ENCODE results near the gene NT5C1A.

DNA sequence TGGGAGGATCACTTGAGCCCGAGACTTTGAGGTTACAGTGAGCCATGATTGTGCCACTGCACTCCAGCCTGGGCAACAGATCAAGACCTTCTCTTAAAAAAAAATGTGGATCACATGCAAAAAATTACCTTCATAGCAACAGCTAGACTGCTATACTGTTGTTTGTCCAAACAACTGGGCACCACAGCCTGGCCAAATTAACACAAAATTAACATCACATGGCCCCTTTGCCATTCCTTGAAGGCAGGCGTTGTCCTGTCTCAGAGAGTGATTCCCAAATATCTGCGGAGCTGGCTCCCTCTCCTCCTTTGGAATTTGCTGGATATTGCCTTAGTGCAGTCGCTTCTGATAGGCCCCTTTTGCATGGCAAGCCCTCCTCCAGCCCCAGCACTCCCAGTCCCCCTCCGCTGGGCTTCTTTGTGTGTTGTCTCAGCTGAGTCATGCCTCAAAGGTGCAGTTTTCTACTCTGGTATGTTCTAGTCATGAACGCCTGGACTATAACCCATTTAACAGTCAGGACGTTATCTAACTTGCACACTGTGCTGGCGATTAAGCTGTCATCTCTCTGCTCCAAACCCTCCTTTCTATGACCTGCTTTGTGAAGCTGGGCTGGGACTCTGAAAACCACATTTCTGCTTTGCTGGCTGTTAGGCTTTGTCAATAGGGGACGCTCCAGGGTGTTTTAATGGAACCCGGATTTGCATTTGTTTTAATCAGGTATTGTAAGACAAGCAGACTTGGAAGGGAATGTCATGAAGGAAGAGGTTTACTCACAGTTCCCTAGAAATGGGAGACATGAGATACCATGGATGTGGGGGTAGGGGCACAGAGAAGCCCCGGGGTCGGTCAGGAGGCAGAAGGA, 39.4 kb upstream of the NT5C1A start:
- no peak for TF ChIP-seq GATA2 (IDR thresholded peaks at IDR 0.05; ENCODE audit: low read depth, low read length)
- no peak for TF ChIP-seq GATA3 (IDR thresholded peaks at IDR 0.05; ENCODE audit: low read depth, low read length)
